Uterus (tissue), 4 donors: ENCODE measurements around the gene CARD14. TPM values are rescaled to one million over a fixed set of nuclear protein-coding genes. Genes with fewer than 3 reads are reported as not detected.
A peak's percentile ranks its signal among the peaks of the same experiment; 100 is the strongest.

Experiments used
- DNase-seq, 2 donors: peaks; one replicate each; pipeline ENCODE4 v3.0.0-alpha.2; 2019 to 2020
- H3K27ac ChIP-seq, 2 donors: fragments of 200-600 bp; sonication (generic); 1 replicate in 1 of 2; 2 replicates in 1 of 2; pipeline ENCODE4 v1.5.1; 2016 to 2018
- H3K27me3 ChIP-seq, 2 donors: fragments of 200-600 bp; sonication (generic); one replicate each; pipeline ENCODE4 v1.5.1; 2018 to 2019; ENCODE audit warnings: control low read depth in 1 of 2
- H3K36me3 ChIP-seq, 2 donors: fragments of 200-600 bp; sonication (generic); one replicate each; pipeline ENCODE4 v1.5.1; 2019; ENCODE audit warnings: control low read depth in 1 of 2
- H3K4me1 ChIP-seq, 2 donors: fragments of 200-600 bp; sonication (generic); one replicate each; pipeline ENCODE4 v1.5.1; 2018 to 2019; ENCODE audit warnings: control low read depth in 1 of 2
- H3K4me3 ChIP-seq, 2 donors: fragments of 200-600 bp; sonication (generic); 1 replicate in 1 of 2; 2 replicates in 1 of 2; pipeline ENCODE4 v1.5.1; 2018 to 2019; ENCODE audit warnings: mild to moderate bottlenecking in 1 of 2
- H3K9me3 ChIP-seq, 2 donors: fragments of 200-600 bp; sonication (generic); one replicate each; pipeline ENCODE4 v1.5.1; 2019; ENCODE audit warnings: control low read depth in 1 of 2
- POLR2A ChIP-seq, 2 donors: fragments of 450-650 bp; IDR thresholded peaks; one replicate each; pipeline ENCODE4 v1.6.1; 2016; ENCODE audit warnings: antibody characterized with exemption in 2 of 2, mild to moderate bottlenecking in 1 of 2, moderate library complexity in 1 of 2
- intact Hi-C: fragments of 100-400 bp; cut with DNase I; formaldehyde crosslinking; loops from one replicate; pipeline ENCODE4 v1.15.1; 2023; ENCODE audit warnings: low total_unique reads
- total RNA-seq, 4 donors: library from RNA; depleted of rRNA in 3 of 4; stranded (reverse); fragments of >200 nt in 3 of 4; gene quantifications; one replicate each; pipeline versions ENCODE4 v1.1.0 to v1.2.4, GENCODE V29; 2014 to 2023
- TF ChIP-seq, protein P1 (sequence below), 4 experiments: fragments of 200-600 bp in 2 of 4; fragments of 450-650 bp in 2 of 4; sonication (generic) in 2 of 4; IDR thresholded peaks; one replicate each; pipeline ENCODE4 v1.5.1; 2016 to 2019; ENCODE audit warnings: antibody characterized with exemption in 4 of 4, mild to moderate bottlenecking in 2 of 4, moderate library complexity in 1 of 4
- donor health status: DM: yes; HTN: yes; CAD: no.

The CARD14 gene
- total RNA-seq, 4 donors from 2014 or later, result 0.43 to 1.4 TPM; not detected in 2

DNA sequence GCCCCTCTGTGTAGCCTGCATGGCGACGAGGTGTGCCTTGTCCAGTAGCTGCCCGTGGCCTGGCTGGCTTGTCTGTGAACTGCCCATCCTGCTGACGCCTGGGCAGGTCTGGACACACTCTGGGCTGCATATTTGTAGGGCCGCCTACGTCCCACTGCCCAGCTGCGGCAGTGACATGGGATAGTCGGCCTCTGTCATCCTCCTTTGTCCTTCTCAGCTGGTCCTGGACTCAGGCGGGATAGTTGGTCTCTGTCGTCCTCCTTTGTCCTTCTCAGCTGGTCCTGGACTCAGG lies 14.5 kb downstream of the CARD14 start:
- intact Hi-C loops, result no loop called here
- no peak for DNase-seq
- Histone ChIP-seq H3K27ac (no peak overlapping the region), H3K4me3 (no peak overlapping the region), H3K9me3 (no peaks in the 10 kb centered on the region), H3K36me3 (no peaks in the 10 kb centered on the region), H3K4me1 (no peaks in the 10 kb centered on the region), H3K27me3 (no peaks in the 10 kb centered on the region)
- TF ChIP-seq, protein P1, sequence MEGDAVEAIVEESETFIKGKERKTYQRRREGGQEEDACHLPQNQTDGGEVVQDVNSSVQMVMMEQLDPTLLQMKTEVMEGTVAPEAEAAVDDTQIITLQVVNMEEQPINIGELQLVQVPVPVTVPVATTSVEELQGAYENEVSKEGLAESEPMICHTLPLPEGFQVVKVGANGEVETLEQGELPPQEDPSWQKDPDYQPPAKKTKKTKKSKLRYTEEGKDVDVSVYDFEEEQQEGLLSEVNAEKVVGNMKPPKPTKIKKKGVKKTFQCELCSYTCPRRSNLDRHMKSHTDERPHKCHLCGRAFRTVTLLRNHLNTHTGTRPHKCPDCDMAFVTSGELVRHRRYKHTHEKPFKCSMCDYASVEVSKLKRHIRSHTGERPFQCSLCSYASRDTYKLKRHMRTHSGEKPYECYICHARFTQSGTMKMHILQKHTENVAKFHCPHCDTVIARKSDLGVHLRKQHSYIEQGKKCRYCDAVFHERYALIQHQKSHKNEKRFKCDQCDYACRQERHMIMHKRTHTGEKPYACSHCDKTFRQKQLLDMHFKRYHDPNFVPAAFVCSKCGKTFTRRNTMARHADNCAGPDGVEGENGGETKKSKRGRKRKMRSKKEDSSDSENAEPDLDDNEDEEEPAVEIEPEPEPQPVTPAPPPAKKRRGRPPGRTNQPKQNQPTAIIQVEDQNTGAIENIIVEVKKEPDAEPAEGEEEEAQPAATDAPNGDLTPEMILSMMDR (IDR thresholded peaks at IDR 0.05), result no peak
- no peak for TF ChIP-seq POLR2A (IDR thresholded peaks at IDR 0.05)

DNA sequence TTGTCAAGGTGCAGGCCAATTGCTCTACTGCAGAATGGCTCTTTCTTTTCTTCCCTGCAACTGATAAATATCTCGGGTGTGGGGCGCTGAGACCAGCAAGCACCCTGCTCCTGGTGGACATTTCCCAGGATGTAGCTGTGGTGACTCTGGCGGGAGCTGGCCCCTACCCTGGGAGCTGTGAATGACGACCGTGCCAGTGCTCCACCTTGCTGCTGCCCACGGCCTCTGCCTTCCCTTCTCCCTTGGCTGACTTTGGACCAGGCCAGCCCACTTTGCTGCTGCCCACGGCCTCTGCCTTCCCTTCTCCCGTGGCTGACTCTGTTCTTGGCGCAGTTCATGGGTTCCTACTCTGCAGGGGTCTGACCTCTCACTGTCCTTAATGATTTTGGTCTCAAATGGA lies 16.1 kb downstream of the CARD14 start:
- Histone ChIP-seq H3K4me3 (no peak overlapping the region), H3K27ac (no peak overlapping the region), H3K4me1 (no peaks in the 10 kb centered on the region), H3K9me3 (no peaks in the 10 kb centered on the region), H3K27me3 (no peaks in the 10 kb centered on the region), H3K36me3 (no peaks in the 10 kb centered on the region)
- no peak for DNase-seq
- intact Hi-C loops, result no loop called here
- TF ChIP-seq POLR2A (IDR thresholded peaks at IDR 0.05), result no peak
- TF ChIP-seq, protein P1 (IDR thresholded peaks at IDR 0.05), result no peak

DNA sequence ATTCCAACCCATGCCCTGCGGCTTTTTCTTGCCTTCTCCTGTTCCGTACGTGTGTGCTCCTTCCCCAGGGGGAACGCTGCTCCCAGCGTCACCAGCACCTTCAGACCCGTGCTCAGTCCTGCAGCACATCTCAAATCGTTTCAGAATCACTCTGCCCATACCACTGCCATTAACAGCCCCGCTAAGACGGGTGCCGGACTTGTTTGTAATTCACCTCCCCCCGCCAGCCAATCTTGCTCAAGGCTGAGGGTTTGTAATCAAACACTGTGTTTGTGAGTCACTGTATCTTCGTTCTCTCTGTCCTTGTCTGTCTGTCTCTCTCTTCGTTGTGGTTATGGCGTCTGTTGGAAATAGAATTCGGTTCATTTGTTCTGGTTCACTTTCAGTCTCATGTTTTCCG lies 17.3 kb downstream of the CARD14 start:
- H3K27ac ChIP-seq, result no peak overlapping the region
- H3K27me3 ChIP-seq, result no peaks in the 10 kb centered on the region
- H3K36me3 ChIP-seq, result no peaks in the 10 kb centered on the region
- no peaks in the 10 kb centered on the region for H3K9me3 ChIP-seq
- TF ChIP-seq, protein P1 (IDR thresholded peaks at IDR 0.05), result no peak
- no peak for TF ChIP-seq POLR2A (IDR thresholded peaks at IDR 0.05)
- H3K4me3 ChIP-seq, result no peak overlapping the region
- intact Hi-C loops, result no loop called here
- H3K4me1 ChIP-seq, result no peaks in the 10 kb centered on the region
- no peak for DNase-seq

DNA sequence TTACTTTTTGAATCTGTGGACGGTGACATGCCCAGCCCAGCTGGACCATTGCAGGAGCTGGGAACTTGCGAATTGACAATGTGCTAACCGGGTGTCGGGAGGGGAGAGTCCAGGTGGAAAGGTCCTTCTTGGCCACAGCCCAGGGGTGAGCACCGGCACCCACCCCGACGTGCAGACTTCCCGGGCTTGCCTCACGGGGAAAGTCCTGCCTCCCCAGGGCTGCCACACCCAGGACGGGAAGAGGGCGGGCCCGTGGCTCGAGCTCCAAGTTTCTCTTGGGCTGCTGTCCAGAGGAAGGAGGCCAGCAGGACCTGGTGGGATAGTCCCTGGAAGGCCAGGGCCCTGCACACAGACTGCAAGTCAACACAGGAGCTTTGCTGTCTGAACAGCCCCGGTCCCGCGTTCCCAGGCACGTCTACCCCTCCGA lies 17.7 kb downstream of the CARD14 start:
- H3K36me3 ChIP-seq, result no peaks in the 10 kb centered on the region
- H3K4me3 ChIP-seq, result no peak overlapping the region
- intact Hi-C loops, result no loop called here
- DNase-seq, result peak; percentile 27 to 71
- TF ChIP-seq POLR2A (IDR thresholded peaks at IDR 0.05), result no peak
- TF ChIP-seq, protein P1 (IDR thresholded peaks at IDR 0.05), result no peak
- no peaks in the 10 kb centered on the region for H3K9me3 ChIP-seq
- no peak overlapping the region for H3K27ac ChIP-seq
- H3K4me1 ChIP-seq, result no peaks in the 10 kb centered on the region
- no peaks in the 10 kb centered on the region for H3K27me3 ChIP-seq

DNA sequence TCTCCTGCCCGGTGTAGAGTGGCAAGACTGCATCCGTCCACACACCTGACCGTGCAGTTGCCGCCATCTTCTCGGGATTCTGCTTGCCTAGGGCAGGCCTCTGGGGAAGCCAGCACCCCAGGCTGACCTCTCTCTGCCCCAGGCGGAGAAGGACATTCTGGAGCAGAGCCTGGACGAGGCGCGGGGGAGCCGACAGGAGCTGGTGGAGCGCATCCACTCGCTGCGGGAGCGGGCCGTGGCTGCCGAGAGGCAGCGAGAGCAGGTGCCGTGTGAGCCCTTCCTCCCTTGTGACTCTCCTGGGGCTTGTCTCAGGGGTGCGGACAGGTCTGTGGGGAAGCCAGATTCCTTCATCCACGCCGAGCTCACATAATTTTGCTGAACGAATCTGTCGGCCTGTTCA lies 19.8 kb downstream of the CARD14 start:
- Histone ChIP-seq H3K27ac (no peak overlapping the region), H3K27me3 (no peaks in the 10 kb centered on the region), H3K4me1 (no peaks in the 10 kb centered on the region), H3K4me3 (no peak overlapping the region), H3K9me3 (no peaks in the 10 kb centered on the region), H3K36me3 (no peaks in the 10 kb centered on the region)
- TF ChIP-seq, protein P1 (IDR thresholded peaks at IDR 0.05), result no peak
- TF ChIP-seq POLR2A (IDR thresholded peaks at IDR 0.05), result no peak
- intact Hi-C loops, result no loop called here
- no peak for DNase-seq
